A673 (cell line): ENCODE results near the gene PLXDC2. TPM values are rescaled to one million over a fixed set of nuclear protein-coding genes. Genes with fewer than 3 reads are reported as not detected.

ENCODE experiments used
- BruUV-seq: library from RNA; stranded (reverse); fragments of 400-500 nt; replicated peaks from 2 replicates; lab custom pipeline; 2021; lab: Mats Ljungman, UMichigan
- CTCF ChIA-PET: fragments of 300-600 bp; sonication (Branson Sonifier 250); formaldehyde crosslinking; loops from one replicate; lab custom pipeline; 2022; ENCODE audit warnings: antibody characterized with exemption; lab: Charles Lee
- POLR2A ChIA-PET: fragments of 300-600 bp; sonication (Branson Sonifier 250); formaldehyde crosslinking; loops from one replicate; lab custom pipeline; 2022; ENCODE audit warnings: antibody characterized with exemption; ENCODE audit not compliant: low non-redundant PET; lab: Charles Lee
- DNase-seq: peaks from one replicate; pipeline ENCODE4 v3.0.0-alpha.2; 2015; ENCODE audit warnings: low spot score
- H3K27ac ChIP-seq: fragments of 200-600 bp; sonication (generic); 2 replicates; pipeline ENCODE4 v1.5.1; 2016; ENCODE audit warnings: mixed run types, low read depth, mild to moderate bottlenecking, mixed read lengths, antibody characterized with exemption, low read length; ENCODE audit not compliant: poor library complexity, severe bottlenecking
- H3K27me3 ChIP-seq: fragments of 200-600 bp; sonication (generic); replicated peaks from 2 replicates; pipeline ENCODE4 v1.6.1; 2017; ENCODE audit warnings: mixed run types, low read depth, mild to moderate bottlenecking, mixed read lengths, antibody characterized with exemption, low read length; ENCODE audit not compliant: insufficient read depth, poor library complexity
- H3K36me3 ChIP-seq: fragments of 200-600 bp; sonication (generic); 2 replicates; pipeline ENCODE4 v1.6.1; 2016; ENCODE audit warnings: mixed run types, mild to moderate bottlenecking, mixed read lengths, antibody characterized with exemption, low read length; ENCODE audit not compliant: insufficient read depth, poor library complexity, severe bottlenecking
- H3K4me1 ChIP-seq: fragments of 200-600 bp; sonication (generic); 2 replicates; pipeline ENCODE4 v1.6.1; 2017; ENCODE audit warnings: mixed run types, mild to moderate bottlenecking, mixed read lengths, antibody characterized with exemption, low read length; ENCODE audit not compliant: insufficient read depth, poor library complexity, severe bottlenecking
- H3K4me3 ChIP-seq: fragments of 200-600 bp; sonication (generic); 2 replicates; pipeline ENCODE4 v1.5.1; 2016; ENCODE audit warnings: low read depth, mixed run types, mild to moderate bottlenecking, mixed read lengths, low read length; ENCODE audit not compliant: poor library complexity, severe bottlenecking
- H3K9me3 ChIP-seq: fragments of 200-600 bp; sonication (generic); 2 replicates; pipeline ENCODE4 v1.6.1; 2016; ENCODE audit warnings: mixed run types, low read depth, mild to moderate bottlenecking, mixed read lengths, antibody characterized with exemption, low read length; ENCODE audit not compliant: poor library complexity, severe bottlenecking
- CTCF ChIP-seq: fragments of 300-800, 200-600 bp; sonication (generic); conservative IDR thresholded peaks from 2 replicates; pipeline ENCODE4 v1.5.1; 2017; ENCODE audit warnings: low read depth, mild to moderate bottlenecking, antibody characterized with exemption, low read length, moderate library complexity, mixed read lengths
- EZH2 ChIP-seq: fragments of 200-600 bp; sonication (generic); IDR thresholded peaks from 2 replicates; pipeline ENCODE4 v1.6.1; 2017; ENCODE audit warnings: borderline replicate concordance, low read depth, mild to moderate bottlenecking, mixed read lengths, antibody characterized with exemption, low read length; ENCODE audit not compliant: poor library complexity, severe bottlenecking
- intact Hi-C: fragments of 100-400 bp; cut with micrococcal nuclease; formaldehyde crosslinking; loops from one replicate; pipeline ENCODE4 v1.10.0; 2022; ENCODE audit not compliant: unreplicated experiment
- total RNA-seq: library from RNA; stranded (reverse); gene quantifications from 2 replicates; pipeline ENCODE4 v1.2.3, GENCODE V29; 2021

The PLXDC2 gene
- total RNA-seq, 1 experiment from 2014 or later = 74.8 TPM

GRCh38 chr10:20118119-20118518 lies 301.9 kb downstream of the PLXDC2 start:
- ChIA-PET CTCF (no interaction called here), POLR2A (no interaction called here)
- no TSS peak for BruUV-seq
- Histone ChIP-seq H3K36me3 (no peaks in the 10 kb centered on the region), H3K27me3 (no peaks in the 10 kb centered on the region), H3K4me1 (no peaks in the 10 kb centered on the region), H3K27ac (no peak overlapping the region), H3K4me3 (no peak overlapping the region), H3K9me3 (no peaks in the 10 kb centered on the region)
- TF ChIP-seq EZH2 (no peak), CTCF (no peak)
- no peak for DNase-seq
- intact Hi-C loops = no loop called here

- POLR2A ChIA-PET = no interaction called here
- H3K4me3 ChIP-seq = no peak overlapping the region
- BruUV-seq = no TSS peak
- CTCF ChIA-PET = no interaction called here
- H3K27me3 ChIP-seq = no peaks in the 10 kb centered on the region
- peaks cover 16% of the 10 kb centered on the region for H3K9me3 ChIP-seq
- intact Hi-C loops = no loop called here
- no peak for DNase-seq
- H3K27ac ChIP-seq = no peak overlapping the region
- no peaks in the 10 kb centered on the region for H3K36me3 ChIP-seq
- H3K4me1 ChIP-seq = no peaks in the 10 kb centered on the region
- TF ChIP-seq CTCF = no peak
- no peak for TF ChIP-seq EZH2
Observed at GRCh38 chr10:20128811-20129210, 312.6 kb downstream of the PLXDC2 start.

GRCh38 chr10:20132816-20133215 lies 316.6 kb downstream of the PLXDC2 start:
- no TSS peak for BruUV-seq
- CTCF ChIA-PET = no interaction called here
- Histone ChIP-seq H3K27me3 (no peaks in the 10 kb centered on the region), H3K27ac (no peak overlapping the region), H3K4me1 (peaks cover 4% of the 10 kb centered on the region), H3K9me3 (peaks cover 25% of the 10 kb centered on the region), H3K36me3 (no peaks in the 10 kb centered on the region), H3K4me3 (no peak overlapping the region)
- no peak for DNase-seq
- intact Hi-C loops = no loop called here
- POLR2A ChIA-PET = no interaction called here
- TF ChIP-seq CTCF (no peak), EZH2 (no peak)
